Activated CD8-positive, alpha-beta memory T cell treated with anti-CD3 and anti-CD28 coated beads, Interleukin-2, amount 50 U/mL, for 4 hours (primary cell): ENCODE results near the gene EEPD1.
"Not testable (repeated sequence)": the region's sequence is repeated elsewhere in the genome, so short reads cannot be mapped to it uniquely, and the experiment has no call there.

ENCODE experiments used
- DNase-seq: peaks from one replicate; pipeline ENCODE4 v3.0.0-alpha.2; 2020

EEPD1 gene

DNA sequence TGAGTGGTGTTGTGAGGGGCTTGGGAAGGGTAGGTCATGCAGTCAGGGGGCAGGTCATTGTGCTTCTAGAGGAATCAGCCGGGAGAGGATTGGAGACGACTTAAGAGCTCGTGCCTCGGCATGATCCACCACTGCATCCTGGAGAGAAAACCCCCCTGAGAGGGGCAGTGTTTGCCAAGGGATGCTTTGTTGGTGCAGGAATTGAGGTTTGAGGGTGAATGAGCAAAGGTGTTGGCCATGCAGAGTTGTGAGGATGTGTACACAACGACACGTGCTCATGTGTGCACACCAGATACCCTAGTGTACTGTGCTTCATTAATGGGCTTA, 151.0 kb downstream of the EEPD1 start:
- DNase-seq: no peak

DNA sequence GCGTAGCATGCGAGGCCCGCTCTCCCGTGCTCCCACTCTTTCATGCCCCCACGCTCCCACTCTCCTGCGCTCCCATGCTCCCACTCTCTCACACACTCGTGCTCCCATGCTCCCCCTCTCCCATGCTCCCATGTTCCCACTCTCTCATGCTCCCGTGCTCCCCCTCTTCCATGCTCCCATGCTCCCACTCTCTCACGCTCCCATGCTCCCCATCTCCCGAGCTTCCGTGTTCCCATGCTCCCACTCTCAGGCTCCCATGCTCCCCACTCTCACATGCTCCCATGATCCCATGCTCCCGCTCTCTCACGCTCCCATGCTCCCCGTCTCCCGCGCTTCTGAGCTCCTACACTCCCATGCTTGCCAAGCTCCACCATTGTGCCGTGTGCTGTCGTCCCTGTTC, 152.2 kb downstream of the EEPD1 start:
- DNase-seq: no peak

DNA sequence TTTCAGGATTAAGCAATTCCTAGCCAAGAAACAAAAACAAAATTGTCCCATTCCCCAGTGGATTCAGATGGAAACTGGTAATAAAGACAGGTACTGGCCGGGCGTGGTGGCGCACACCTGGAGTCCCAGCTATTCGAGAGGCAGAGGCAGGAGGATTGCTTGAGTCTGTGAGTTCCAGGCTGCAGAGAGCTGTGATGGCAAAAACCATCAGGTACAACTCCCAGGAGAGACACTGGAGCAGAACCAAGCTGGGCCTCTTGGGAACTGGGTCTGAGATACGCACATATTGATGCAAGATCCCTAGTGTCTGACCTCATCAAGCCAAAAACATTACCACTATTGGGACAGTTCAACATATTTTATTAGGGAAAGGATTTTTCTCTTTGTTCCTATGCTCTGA, 152.6 kb downstream of the EEPD1 start:
- no peak for DNase-seq

DNA sequence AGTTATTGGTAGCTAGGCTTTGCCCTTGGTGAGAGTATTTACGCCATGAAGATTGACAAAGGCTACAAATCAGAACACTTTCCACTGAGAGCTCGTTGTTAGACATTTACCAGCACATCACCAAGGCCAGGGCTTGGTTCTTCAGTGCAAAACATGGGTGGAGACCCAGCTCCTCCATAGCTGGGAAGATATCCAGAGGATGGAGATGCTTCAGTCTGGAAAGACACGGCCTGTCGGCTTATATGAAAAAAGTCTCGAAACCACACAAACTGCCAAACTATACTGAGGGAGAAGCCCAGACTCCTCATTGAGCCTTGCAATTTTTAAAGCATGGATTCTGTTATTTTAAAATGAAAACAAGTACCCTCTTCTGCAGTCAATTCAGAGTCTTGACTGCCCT, 153.2 kb downstream of the EEPD1 start:
- DNase-seq: no peak

DNA sequence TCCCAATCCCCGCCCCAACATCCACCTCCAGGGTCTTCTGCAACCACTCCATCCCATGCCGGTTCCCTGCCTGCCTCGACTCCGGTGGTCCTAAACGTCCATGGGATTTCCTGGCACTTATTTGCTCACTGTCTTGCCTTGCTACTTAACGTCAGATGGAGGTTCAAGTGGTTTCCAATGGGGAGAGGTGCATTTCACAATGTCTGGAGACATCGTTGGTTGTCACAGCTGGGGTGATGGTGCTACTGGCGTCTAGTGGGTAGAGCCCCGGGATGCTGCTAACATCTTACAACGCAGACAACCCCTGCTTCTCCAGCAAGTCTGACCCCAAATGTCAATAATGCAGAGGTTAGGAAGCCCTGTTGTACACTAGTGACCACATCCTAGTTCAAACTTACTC, 153.7 kb downstream of the EEPD1 start:
- DNase-seq: no peak

DNA sequence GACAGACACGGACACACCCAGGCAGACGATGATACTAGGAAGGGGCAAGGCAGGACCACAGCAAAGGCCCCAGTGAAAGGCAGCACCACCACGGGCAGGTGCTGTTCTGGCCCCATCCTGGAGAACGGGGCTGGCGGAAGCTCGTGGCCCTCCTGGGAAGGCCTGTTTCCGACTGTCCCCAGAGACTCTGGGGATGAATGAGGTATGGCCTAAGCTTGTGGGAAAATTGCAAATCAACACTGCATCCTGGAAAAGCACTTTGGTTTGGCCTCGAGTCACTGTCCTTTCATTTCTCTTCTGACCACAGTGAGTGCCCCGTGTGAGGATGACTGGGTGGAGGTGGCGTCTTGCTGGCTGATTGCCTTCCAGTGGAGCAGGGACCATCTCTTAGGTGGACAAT, 155.0 kb downstream of the EEPD1 start:
- DNase-seq: no peak

DNA sequence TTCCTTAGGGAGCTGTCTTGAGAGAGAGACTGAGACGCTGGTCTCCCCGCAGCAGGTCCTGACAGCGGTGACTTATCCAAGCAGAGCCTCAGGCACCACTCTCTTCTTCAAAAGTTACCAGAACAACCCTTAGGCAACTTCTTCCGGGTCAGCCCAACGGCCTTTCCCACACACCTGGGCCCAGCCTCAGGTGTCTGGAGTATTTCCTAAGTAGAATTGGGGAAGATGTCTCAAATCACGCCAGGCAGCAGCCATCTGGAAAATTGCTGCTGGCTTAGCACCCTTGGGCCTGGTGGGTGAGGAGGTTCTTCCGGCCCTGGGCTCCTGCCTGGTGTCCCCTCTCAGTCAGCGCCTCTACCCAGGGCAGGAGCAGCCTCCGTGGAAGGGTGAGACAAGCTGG, 156.2 kb downstream of the EEPD1 start:
- no peak for DNase-seq

DNA sequence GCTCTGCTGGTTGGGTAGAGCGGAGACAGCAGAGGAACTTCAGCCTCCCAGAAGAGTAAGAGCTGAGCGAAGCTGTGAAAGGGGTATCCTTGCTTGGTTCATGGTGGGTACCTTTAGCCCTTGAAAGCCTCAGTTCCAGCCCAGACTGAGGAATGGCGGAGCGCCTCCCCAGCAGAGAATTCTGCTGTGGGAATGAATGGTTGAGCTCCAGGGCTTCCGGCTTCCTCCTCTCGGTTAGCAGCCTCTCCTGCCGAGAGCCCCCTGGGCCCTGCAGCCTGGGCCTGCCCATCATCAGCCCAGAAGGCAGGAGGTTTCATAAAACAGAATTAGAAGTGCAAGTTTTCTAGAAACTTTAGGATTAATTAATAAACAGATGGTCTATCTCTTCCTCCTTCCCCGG, 156.7 kb downstream of the EEPD1 start:
- no peak for DNase-seq

DNA sequence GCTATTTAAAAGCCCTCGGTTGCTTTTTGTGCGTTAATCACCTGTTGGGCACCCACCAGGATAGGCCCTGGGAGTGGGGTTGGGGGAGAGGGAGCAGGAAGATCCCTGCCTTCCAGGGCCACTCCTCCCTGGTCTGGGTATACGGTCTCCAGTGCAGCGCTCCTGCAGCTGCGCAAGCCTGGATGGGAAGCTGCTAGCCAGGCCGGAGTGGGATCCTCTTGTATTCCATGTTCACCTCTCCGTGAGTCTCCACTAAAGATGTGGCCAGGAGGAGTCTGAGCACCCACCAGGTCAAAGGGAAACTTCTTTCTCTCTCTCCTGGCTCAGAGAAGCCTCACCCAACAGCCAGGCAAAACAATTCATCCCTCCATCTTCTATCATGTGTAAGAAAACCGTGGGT, 157.8 kb downstream of the EEPD1 start:
- no peak for DNase-seq

DNA sequence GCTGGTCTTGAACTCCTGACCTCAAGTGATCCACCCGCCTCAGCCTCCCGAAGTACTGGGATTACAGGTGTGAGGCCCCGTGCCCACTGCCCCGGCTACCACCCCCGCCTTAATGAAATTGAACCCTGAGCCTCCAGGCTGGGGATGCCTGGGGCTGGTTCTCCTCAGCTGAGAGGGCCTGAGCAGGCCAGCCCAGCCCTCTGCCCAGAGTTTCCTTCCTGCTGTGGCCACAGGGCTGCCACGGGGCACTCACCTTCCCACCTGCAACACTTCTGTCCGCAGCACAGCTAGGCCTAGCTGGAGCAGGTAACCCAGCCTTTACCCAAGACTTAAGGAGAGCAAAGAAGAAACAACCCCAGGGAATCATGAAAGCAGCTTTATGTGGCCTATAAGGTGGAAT, 158.5 kb downstream of the EEPD1 start:
- DNase-seq: no peak

DNA sequence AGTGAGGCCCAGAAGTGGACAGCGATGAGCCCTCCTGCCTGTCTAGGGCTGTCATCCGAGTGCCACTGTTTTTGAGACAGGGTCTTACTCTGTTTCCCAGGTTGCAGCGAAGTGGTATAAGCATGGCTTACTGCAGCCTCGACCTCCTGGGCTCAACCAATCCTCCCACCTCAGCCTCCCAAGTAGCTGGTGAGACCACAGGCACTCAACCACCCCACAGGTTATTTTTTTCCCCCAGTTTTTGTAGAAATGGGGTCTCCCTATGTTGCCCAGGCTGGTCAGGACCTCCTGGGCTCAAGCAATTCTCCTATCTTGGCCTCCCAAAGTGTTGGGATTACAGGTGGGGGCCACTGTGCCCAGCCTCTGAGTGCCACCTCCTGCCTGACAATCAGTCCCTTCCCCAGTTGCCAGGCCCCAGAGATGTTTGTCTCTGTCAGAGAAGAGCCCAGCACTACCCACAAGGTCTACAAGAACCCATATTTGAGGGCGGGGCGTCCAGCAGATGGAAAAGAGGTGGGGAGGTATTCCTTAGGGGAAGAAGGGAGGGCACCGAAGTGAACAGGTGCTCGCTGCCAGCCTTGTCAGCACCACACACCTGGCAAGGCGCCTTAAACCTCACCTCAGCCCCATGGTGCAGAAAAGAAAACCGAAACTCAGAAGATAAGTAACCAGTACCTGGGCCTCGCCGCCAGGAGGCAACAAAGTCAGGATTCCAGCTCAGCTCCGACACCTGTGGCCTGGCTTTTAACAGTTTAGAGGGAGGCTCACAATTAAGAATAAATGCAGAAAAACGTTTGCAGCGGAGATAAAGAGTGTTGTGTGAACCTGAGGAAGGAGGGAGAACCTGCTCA, 159.2 kb downstream of the EEPD1 start:
- no peak for DNase-seq

DNA sequence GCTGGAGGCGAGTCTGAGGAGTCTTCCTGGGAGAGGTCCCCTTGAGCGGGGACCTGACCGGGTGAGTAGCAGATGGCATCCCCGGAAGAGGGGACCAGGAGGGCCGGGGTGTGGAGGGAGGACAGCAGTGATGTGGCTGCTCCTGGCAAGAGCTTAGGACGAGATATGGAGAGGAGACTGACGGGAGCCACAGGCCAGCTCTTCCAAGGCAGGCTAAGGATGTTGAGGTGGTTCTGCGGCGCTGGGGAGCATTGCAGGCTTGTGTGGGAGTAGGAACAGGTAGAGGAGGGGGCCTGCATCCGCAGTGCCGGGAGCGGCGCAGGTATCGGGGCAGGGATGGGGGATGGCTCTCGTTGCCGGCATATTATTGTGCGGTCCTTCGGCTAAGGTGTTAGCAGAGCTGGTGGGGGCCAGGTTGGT, 159.9 kb downstream of the EEPD1 start:
- no peak for DNase-seq

DNA sequence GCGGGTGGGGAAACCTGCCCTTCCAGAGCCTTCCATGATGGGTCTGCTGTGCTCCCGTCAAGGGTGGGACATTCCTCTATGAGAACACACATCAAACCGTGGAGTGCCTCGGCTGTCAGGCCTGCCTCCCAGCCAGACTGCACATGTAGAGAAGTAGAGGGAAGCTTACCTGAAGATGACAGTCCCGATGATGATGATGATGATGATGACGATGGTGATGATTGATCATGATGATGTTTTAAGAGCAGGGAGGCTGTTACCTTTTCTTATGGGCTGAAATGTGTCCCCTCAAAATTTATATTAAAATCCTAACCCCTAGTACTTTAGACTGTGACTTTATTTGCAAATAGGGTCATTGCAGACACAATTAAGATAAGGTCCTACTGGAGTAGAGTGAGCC, 160.6 kb downstream of the EEPD1 start:
- no peak for DNase-seq

DNA sequence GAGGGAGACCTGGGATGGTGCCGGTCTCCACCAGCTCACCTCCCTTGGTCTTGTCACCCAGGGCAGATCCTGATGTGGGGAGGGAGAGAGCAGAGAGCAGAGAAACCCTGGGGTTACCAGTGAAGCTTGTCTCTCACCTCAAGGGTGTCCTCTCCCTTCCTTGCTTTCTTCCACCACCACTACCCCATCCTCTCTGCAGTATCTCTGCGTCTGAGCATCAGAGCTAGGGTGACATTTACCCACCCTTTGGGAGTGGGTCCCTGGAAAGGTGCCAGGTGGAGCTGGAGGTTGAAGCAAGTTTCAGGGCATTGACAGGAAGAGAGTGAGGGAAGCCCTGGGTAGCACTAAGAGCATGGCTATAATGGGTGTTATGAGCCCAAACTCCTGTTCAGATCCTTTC, 161.4 kb downstream of the EEPD1 start:
- DNase-seq: no peak

DNA sequence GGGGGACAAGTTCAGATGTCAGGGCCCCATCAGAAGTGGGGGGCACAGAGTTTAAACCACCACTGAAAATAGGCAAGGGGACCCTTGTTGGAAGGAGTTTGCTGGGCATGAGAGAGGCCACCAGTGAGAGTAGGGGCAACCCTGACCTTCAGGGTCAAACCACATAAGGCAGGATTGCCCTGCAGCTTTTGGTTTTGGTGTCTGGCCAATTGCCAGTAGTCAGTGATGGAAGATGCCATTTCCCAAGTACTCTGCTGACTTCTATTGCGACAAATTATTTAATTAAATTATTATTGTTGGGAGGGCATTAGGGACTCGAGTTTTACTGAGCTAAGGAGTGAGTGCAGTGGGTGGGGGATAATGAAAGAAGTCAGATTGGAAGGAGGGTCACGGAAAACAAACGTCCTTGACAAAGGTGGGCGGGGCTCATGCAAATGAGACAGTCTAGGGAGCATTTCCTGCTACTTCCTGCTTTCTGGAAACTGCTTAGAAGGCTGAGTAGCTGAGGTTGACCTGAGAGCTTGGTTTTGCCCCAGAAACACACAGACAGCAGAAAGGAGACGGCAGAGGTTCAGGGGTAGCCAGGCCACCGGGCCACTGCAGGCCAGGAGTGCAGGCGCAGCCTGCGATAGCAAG, 162.4 kb downstream of the EEPD1 start:
- DNase-seq: no peak

DNA sequence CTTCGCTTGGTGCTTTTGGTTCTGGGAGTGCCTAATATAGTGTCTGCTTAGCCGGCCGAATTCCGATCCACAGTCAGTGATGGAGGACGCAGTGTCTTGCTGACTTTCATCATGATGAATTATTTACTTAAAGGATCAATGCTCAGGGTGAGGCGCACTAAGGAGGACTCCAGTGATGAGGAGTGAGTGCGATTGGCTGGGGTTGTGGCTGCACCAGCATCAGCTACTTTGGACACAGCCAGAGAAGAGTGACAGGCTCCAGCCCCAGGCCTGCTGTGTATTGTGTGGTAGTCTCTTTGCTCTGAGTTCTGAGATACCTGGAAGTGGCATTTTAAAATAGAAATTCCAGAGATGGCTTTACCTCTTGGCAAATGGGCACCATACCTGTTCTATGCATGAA, 163.3 kb downstream of the EEPD1 start:
- no peak for DNase-seq

DNA sequence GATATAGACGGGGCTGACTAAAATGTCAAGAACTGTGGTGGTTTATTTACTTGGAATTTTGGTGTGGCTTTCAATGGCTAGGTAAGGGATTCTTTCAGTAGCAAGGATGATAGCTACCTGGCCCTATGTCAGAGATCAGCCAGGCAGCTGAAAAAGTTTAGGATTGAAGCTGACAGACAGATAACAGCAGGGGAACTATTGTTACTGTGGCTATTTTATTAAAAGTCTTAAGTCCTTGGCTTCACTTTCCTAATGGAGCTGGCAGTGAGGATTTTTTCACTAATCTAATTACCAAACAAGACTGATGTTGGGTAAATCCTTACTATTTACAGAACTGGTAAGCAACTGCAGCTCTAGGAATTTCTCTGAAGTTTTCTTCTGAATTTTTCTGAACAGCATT, 164.2 kb downstream of the EEPD1 start:
- DNase-seq: no peak

DNA sequence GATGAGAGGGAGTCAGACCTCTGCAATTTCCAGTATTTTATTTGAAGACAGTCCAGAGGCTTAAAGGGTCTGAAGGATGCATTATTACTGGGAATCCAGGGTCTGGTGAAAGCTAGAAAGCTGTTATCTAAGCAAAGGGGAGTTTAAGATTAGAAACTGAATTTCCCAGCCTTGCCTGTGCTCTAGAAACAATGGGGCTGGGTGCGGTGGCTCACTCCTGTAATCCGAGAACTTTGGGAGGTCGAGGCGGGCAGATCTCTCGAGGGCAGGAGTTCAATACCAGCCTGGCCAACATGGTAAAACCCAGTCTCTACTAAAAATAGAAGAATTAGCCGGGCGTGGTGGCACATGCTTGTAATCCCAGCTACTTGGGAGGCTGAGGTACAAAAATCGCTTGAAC, 165.1 kb downstream of the EEPD1 start:
- DNase-seq: no peak

DNA sequence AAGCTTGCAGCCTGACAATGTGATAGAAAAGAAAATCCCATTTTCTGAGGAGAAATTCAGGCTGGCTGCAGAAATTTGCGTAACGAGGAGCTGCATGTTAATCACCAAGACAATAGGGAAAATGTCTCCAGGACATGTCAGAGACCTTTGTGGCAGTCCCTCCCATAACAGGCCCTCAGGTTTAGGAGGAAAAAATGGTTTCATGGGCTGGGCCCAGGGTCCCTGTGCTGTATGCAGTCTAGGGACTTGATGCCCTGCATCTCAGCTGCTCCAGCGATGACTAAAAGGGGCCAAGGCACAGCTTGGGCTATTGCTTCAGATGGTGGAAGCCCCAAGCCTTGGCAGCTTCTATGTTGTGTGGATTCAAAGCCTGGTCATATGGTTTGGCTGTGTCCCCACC, 168.2 kb downstream of the EEPD1 start:
- DNase-seq: not testable (repeated sequence)

DNA sequence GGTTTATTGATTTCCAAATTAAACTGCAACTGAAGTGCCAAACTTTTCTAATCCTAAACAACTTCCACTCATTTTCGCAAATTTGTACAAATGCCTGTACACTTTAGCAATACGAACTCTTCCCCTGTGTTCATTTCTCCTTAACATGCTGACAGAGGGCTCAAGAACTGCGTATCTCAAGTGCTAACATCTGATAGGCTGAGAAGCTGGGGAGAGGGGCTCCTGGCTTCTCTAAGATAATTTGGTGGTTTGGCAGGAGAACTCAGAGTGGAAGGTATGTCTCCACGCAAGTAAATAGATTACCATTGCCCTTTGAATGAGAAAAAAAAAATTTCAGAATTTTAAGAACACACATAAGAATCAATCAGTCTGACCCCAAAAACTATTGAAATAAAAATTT, 183.3 kb downstream of the EEPD1 start:
- no peak for DNase-seq

DNA sequence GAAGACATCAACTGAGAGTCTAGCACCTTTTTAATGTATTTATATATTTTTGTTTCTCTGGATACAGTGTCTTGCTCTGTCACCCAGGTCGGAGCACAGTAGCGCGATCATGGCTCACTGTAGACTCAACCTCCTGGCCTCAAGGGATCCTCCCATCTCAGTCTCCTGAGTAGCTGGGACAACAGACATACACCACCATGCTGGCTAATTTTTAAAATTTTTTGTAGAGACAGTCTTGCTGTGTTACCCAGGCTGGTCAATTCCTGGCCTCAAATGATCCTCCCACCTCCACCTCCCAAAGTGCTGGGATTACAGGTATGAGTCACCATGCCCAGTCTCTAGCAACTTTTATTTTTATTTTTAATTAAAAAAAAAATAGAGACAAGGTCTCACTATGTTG, 185.2 kb downstream of the EEPD1 start:
- DNase-seq: no peak

DNA sequence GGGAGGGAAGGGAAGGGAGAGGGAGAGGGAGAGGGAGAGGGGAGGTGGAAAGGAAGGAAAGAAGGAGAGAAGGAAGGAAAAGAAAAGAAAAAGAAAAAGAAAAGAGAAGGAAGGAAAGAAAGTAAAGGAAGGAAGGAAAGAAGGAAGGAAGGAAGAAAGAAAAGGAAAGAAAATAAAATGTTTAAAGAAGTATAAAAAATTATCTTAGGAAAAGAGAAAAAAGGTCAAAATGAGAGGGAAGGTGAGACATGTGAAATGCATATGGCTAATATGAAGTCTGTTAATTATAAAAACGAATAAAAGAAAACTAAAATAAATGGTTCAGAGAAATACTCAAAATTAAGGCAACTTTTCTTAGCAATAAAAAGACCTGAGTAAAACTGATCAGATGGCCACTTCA, 190.5 kb downstream of the EEPD1 start:
- no peak for DNase-seq

DNA sequence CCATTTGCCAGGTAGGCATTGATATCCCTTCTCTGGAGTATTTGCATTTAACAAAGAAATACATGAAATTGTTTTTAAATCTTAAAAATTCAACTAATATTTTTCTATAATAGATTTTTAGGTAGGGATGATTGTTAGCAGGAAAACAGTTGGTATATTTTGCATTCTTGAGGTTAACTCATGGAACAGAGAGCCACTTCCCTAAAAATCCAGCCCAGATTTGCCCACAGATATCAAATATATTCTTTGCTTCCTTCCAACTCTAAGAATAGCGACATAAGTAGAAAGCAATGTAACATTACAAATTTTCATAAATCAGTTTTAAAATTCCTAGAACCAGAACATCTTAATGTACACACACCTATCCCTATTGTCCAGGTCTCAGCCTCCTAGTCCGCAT, 191.6 kb downstream of the EEPD1 start:
- DNase-seq: no peak

DNA sequence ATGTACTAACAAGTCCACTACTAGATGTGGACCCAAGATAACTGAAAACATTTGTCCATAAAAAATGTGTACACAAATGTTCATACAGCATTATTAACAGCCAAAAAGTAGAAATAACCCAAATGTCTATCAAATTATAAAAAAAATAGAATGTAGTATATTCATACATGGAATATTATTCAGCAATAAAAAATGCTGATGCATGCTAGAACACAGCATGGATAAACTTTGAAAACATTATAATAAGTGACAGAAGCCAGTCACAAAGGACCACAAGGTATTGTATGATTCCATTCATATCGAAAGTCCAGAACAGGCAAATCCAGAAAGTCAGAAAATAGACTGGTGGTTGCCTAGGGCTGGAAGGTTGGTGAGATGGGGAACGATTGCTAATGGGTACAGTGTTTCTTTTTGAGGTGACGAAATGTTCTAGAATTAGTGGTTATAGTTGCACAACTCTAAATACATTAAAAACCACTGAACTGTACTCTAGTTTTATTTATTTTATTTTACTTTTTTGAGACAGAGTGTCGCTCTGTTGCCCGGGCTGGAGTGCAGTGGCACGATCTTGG, 193.3 kb downstream of the EEPD1 start:
- no peak for DNase-seq

DNA sequence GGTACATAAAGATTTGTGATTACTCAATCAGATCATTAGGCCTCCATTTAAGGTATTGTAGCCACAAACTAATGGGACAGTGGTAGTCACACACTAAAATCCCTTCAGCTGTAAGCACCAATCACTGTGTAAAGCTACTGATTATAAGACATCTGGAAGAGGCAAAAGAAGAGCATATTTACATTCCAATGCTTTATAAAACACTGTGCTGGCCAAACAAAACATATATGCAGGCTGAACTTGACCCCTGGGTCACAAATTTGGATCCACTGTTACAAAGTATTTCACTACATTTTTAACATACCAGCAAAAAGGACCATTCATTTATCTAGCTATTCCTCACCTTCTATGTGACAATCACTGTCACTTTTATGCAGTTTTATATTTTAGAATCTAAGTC, 195.2 kb downstream of the EEPD1 start:
- no peak for DNase-seq
